CD1c-positive myeloid dendritic cell (primary cell): ENCODE results near the gene CFAP58.

Source experiments
- DNase-seq: peaks from one replicate; pipeline ENCODE4 v3.0.0-alpha.2; 2016; ENCODE audit errors: extremely low spot score

Gene CFAP58

DNA sequence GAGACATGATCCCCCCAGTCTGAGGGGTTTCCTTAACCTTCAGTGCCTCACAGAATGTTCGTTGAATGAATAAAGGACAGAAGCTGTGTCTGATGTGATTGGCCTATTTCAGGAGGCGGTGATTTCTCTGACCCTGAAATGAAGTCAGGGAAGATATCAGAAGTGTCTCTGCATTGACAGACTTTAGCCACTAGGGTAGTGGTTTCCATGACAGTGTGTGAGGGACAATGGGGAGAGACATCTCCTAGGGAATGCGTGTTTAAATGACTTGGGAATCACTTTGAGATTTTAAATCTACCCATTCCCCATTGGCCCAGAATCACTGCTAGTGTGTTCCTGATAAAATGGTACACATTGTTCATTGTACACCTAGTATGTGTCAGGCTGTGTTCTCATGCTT is 132.0 kb downstream of the CFAP58 start:
- no peak for DNase-seq

DNA sequence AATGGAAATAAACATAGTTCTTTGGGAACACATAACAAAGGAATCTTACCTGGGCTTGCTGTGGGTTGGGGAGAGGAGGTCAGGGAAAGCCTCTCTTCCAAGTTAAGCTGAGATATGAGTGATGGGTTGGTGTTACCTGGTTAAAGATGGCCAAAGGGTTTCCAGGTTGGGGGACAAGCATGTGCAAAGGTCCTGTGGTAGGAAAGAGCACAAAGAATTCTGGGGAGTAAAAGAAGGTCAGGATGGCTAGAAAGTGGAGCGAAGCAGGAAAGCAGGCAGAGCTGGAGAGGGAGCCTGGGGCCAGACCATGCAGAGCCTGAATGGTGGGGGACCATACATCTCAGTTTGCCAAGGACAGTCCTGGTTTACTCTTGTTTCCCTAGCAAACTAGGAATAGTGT is 133.2 kb downstream of the CFAP58 start:
- no peak for DNase-seq

DNA sequence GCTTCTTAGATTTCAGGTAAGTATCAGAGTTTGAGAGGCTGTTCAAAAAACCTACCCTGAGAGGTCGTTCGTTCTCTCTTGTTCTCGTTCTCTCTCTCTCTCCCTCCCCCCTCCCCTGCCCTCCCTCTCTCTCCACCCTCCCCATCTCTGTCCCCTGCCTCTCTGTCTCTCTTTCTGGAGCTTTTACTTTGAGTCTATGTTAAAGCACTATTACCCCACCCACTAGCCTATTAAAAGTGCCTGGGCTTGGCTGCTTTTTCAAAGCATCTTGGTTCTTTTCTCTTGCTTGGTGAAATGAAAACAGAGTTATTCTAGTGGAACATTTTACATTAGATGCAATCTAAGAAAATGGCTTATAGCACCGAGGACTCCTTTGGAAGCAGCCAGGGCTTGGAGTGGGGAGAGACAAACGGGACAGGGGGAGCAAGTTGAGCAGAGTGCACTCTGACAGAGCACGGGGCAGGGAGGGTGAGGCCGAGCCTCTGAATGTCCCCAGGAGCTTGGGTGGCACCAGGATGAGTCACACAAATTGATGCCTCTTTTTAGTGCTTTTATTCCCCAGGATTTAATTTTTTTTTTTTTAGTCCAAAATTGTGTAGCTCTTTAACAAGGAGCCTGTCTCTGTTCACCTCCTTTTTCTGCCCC is 134.3 kb downstream of the CFAP58 start:
- DNase-seq = no peak

DNA sequence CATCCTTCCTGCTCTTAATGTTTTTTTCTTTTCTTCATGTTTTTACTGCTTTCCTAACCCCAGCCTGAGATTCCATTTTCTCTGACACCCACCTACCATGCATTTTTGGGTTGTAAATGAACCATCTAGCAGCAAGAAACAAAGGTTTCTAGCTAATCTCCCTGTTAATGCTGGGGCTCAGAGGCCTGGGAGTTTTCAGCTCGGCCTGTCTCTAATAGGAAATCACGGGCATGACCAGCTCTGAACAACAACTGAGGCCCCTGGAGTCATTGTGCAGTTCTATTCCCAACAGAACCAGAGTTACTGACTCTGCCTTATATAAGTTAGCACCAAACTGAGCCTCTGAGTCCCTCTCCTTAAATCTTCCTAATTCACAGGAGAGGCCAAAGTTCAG is 134.8 kb downstream of the CFAP58 start:
- DNase-seq = no peak

- DNase-seq = no peak
These were observed 138.8 kb downstream of the CFAP58 start for GRCh38 chr10:104492329-104492940.

- DNase-seq = no peak
These were observed 144.9 kb downstream of the CFAP58 start for GRCh38 chr10:104498347-104499081.

DNA sequence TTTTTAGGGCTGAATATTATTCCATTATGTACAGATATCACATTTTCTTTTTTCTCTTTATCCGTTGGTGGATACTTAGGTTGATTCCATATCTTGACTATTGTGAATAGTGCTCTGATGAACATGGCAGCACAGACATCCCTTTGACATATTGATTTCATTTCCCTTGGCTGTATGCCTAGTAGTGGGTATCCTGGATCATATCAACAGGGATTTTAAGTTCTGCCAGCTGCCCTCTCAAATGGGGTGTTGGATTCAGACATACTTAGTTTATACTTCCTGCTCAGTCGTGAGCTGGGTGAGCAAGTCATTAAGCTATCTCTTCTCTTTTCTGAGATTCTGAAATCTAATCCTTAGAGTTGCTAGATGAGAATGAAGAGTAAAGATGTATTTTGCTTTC is 147.8 kb downstream of the CFAP58 start:
- no peak for DNase-seq

GRCh38 chr10:104501864-104502579 is 148.4 kb downstream of the CFAP58 start:
- no peak for DNase-seq

GRCh38 chr10:104502907-104503306 is 149.3 kb downstream of the CFAP58 start:
- no peak for DNase-seq
